Activated T-cell treated with anti-CD3 and anti-CD28 coated beads for 24 hours (primary cell): Measurements from ENCODE around the gene SERPIND1.
"Not testable (repeated sequence)": the region's sequence is repeated elsewhere in the genome, so short reads cannot be mapped to it uniquely, and the experiment has no call there.

Experiments used
- DNase-seq: peaks from one replicate; pipeline ENCODE4 v3.0.0-alpha.2; 2020; ENCODE audit warnings: low read depth

The SERPIND1 gene

DNA sequence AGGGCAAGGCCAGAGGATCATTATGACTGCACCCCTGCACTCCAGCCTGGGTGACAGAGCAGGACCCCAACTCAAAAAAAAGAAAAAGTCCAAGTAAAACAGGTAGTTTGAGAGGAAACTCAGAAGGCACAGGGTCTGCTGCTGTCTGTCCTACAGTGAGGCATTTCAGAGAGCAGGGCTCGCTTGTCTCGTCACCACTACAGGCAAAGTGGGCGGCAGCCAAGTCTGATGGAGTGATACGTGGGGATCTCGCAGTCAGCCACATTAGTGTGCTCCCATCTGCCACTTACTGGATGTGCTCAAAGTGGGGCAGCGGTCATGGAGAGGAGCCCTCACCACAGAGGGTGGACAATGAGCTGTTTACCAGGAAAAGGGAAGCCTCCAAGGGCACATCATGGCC, 42.6 kb downstream of the SERPIND1 start:
- DNase-seq, result no peak

DNA sequence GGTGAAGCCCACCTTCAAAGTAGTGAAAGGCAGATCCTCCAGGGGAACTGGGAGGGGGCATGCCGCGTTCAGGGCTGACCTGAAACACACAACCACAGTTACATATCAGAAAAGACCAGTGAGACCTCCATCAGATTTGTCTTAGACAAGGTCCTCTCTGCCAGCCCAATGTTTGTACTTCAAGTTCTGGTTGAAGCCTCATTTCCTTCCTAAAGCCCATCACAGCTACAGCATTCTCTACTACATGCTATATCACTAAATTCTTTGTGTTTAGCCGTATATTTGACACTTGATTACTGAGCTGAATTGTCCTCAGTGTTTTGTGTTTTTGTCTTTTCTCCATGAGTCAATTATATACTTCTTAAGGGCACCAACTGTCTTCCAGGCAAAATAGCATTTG, 44.6 kb downstream of the SERPIND1 start:
- DNase-seq, result no peak

DNA sequence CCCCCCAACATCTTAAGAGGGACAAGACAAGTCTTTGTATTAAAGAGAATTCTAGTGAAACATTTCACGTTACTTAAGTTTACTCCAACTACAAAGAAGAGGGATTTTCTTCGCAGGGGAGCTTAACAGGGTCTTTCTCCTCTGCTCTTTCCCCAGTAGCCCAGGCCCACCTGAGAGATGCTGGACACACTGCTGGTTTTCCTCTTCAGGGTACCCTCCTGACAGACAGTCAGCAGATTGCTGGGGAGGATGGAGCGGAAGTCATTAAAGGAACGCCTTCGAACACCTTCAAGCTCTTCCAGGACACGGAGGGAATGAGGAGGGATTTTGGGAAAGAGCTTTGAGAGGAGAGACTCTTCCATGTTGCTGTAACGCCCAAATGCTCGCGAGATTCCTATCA, 45.6 kb downstream of the SERPIND1 start:
- no peak for DNase-seq

DNA sequence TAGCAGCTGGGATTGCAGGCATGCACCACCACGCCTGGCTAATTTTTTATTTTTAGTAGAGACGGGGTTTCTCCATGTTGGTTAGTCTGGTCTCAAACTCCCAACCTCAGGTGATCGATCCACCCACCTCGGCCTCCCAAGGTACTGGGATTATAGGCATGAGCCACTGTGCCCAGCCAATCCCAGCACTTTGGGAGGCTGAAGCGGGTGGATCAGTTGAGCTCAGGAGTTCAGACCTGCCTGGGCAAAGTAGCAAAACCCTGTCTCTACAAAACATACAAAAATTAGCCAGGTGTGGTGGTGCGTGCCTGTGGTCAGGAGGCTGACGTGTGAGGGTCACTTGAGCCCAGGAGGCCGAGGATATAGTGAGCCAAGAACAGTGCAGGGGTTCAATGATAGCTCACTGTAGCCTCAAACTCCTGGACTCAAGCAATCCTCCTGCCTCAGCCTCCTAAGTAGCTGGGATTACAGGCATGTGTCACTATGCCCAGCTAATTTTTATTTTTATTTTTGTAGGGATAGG, 47.9 kb downstream of the SERPIND1 start:
- not testable (repeated sequence) for DNase-seq

DNA sequence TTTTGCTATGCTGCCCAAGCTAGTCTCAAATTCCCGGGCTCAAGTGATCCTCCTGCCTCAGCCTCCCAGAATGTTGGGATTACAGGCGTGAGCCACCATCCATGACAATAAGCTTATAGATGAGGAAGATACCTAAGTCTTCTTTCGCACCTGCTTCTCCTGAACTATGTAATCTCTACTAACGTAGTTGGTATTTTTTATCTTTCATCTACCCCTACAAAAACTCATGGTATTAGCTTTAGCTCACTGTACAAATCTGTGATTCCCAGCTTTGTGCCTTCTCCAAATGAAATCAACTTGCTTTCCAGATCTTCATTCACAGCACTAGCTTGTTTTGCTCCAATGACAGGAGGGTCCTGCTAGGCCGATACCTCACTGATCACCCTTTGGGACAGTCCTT, 48.3 kb downstream of the SERPIND1 start:
- no peak for DNase-seq

DNA sequence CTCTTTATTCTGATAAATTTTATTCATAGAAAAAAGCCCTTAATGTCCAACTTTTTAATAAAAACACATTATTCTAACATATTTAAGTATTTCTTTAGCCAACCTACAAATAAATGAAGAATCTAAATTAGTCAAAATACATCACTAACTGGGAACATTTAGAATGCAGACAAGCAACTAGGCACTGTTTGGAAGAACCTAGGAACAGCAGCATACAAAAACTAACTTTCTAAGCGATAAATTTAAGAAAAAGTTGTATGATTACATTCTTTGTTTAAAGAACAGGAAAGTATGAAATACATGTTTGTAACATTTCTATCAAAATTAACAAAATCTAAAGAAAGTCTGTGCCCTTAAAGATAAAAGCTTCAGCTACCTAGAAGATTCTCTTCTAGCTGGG, 49.4 kb downstream of the SERPIND1 start:
- DNase-seq, result no peak

DNA sequence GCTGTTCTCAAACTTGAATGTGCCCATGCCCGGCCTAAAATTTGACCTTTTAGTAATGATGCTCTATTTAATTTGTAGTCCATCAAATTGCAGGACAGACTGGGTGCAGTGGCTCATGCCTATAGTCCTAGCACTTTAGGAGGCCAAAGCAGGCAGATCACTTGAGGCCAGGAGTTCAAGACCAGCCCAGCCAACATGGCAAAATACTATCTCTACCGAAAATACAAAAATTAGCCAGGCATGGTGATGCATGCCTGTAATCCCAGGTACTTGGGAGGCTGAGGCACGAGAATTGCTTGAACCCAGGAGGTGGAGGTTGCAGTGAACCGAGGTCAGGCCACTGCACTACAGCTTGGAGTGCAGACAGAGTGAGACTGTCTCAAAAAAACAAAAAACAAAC, 51.3 kb downstream of the SERPIND1 start:
- not testable (repeated sequence) for DNase-seq

DNA sequence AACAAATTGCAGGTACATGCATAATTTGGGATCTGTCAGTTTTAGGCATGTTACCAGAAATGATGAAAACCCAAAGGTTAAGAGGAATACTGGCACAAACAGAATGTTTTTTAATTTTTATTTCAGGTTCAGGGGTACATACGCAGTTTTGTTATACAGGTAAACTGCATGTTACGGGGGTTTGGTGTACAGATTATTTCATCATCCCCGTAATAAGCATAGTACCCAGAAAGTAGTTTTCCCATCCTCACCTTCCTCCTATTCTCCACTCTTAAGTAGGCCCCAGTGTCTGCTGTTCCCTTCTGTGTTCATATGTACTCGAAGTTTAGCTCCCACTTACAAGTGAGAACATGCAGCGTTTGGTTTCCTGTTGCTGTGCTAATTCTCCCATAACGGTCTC, 51.7 kb downstream of the SERPIND1 start:
- DNase-seq, result no peak

DNA sequence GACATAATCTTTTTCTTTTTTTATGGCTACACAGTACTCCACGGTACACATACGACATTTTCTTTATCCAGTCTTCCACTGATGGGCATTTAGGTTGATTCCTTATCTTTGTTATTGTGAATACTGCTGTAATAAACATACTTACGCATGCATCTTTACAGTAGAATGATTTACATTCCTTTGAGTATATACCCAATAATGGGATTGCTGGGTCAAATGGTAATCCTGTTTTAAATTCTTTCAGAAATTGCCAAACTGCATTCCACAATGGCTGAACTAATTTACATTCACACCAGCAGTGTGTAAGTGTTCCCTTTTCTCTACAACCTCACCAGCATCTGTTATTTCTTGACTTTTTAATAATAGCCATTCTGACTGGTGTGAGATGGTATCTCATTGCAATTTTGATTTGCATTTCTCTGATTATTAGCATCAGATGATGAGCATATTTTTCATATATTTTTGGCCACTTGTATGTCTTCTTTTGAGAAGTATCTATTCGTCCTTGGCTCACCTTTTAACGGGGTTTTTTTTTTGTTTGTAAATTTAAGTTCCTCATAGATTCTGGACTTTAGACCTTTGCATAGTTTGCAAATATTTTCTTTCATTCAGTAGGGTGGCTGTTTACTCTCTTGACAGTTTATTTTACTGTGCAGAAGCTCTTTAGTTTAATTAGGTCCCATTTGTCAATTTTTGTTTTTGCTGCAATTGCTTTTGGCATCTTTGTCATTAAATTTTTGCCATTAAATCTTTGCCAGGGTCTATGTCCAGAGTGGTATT, 52.6 kb downstream of the SERPIND1 start:
- not testable (repeated sequence) for DNase-seq

DNA sequence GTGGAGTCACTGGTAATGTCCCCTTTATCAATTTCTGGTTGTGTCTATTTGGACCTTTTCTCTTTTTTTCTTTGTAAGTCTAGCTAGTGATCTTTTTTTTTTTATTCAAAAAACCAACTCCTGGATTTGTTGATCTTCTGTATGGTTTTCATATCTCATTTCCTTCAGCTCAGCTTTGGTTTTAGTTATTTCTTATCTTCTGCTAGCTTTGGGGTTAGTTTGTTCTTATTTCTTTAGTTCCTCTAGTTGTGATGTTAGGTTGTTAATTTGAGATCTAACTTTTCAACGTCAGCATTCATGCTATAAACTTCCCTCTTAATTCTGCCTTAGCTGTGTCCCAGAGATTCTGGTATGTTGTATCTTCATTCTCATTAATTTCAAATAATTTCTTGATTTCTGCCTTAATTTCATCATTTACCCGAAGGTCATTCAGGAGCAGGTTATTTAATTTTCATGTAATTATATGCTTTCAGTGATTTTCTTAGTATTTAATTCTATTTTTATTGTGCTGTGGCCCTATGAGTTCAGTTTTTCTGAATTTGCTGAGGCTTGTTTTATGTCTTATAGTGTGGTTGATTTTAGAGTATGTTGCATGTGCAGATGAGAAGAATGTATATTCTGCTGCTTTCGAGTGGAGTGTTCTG, 55.7 kb downstream of the SERPIND1 start:
- DNase-seq, result no peak

DNA sequence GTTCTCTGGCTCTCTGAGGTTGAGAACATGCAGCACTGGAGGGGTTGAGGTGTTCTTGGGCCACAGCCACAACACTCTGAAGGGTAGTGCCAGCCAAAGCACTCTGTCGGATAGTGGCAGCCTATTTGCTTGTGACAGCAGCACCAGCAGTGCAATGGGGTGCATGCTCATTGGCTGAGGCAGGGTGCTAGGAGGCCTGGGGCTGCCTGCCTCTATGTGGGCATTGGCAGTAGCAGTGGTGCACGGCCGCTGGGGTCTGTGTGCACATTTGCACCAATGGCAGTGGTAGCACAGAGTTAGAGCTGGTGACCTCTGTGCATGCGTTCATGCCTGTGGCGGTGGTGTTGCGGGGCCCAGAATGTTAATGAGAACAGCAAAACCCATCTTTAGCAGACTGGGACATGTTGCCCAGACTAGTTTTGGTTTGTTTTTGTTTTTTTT, 59.3 kb downstream of the SERPIND1 start:
- no peak for DNase-seq

DNA sequence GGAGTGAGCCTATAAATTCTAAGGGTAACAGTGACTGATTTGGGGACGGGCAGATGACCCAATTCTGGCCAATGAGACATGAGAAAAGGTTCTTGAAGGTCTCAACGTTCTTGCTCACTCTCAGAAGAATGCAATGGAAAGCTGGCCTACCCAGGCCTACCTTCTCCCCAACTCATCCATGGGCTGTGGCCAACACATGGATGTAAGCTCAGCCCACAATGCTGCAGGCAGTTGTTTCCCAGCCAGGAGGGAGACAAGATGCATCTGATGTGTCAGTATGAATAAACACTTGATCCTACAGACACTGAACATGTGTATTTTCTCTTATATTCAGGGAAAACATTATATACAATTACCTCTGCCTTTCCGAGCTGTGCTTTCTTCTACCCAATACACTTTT, 60.3 kb downstream of the SERPIND1 start:
- no peak for DNase-seq

DNA sequence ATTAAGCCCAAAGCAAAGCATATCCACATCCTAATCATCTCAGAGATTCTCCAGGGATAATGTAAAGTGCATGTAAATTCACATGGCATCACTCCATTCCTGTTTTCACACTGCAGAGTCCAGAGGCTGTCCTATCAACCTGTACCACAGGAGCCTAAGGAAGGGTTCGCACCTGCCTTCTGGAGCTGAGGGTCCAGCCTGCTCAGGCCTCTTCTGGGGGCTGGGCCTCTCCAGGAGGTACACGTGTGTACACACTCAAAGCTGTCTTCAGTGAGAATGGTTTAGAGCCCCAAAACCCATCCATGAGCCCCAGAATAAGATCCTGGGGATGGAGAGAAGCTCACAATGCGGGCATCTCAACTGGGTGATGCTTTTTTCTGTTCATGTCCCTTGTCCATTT, 60.8 kb downstream of the SERPIND1 start:
- DNase-seq, result no peak
